GM19397 (cell line): ENCODE data around the gene AKAP8.
"Not testable (repeated sequence)": the region's sequence is repeated elsewhere in the genome, so short reads cannot be mapped to it uniquely, and the experiment has no call there.

ENCODE experiments used
- ATAC-seq: cut with Tn5 transposase; IDR thresholded peaks from one replicate; pipeline ENCODE4 v1.9.1; 2021; ENCODE audit warnings: mild to moderate bottlenecking, moderate library complexity; ENCODE audit not compliant: unreplicated experiment

The AKAP8 gene

DNA sequence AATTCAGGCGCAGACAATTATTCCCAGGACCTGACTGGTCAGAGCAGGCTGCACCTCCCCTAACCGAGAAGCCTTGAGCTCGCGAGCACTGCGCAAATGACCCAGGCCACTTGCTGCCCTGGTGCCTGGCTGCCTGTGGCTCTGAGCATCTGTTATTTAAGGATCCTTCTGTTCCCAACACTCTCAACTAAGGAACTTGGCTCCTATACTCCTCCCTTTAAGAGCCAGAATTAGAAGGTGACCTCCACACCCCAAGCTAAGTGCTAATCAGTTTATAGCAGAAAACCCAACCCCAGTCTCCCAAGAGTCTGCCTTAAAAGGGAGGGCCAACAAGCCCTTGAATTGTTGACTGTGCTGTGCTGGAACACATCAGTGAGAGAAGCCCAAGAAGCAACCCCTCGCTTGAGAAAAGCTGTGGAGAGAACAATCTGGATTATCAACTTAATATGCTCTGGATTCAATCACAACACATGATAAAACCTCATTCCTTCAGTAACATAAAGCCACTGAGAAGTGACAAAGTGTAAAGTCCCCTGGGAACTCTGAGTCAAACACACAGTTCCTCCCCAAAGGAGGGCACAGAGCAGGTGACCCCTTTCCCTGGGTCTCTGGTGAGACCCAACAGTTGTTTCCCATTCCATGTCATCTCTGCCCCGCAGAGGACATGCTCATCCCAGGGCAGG, 24.7 kb upstream of the AKAP8 start:
- no peak for ATAC-seq

DNA sequence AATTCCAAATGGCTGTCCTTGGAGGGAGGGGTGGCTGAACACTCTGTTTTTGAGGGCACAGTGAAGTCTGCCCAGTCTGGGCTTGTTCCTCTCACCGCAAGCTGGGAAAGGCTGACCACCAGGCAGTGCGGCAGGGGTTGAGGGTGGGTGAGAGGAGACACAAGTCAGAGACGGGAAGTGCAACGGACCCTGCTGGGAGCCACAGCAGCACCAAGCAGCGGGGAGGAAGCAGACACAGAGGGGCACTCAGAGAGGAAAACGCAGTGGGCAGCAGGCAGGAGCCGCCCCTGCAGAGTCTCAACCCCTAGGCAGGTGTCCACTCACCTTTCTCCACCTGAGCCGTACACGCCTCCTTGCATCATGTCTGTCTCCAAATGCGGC, 23.6 kb upstream of the AKAP8 start:
- no peak for ATAC-seq

DNA sequence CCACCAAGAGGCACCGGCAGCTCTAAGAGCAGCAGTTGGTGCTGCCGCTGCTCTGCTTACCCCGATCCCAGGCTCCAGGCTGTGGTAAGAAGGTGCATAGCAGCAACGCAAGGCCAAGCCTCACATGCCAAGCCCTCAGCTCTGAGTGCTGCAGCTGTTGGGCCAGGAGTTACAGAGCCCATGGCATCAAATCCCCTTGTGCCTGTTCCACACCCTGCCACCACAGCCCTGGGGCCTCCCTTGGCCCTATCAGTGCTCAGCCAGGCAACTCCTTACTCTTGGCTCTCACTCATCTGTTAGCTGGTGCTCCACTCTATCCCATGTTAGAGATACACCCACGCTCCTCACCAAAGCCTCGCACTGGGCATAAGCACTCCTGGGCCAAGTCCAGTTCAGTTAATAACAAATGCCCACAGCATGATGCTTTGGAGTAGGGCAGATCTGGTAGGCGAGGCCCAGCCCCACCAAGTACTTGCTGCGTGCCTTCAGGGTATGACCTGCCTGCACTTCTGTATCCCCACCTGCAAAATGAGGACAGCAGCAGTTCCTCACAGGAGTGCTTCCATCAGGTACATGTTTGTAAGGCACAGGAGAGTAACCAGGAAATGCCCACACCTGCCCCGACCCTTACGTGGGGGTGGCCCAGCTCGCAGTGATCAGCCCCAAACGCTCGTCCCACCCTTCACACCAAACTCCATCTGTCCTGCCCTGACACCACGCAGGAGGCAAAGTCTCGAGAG, 23.0 kb upstream of the AKAP8 start:
- ATAC-seq = no peak

- ATAC-seq = no peak
Observed at GRCh38 chr19:15401397-15401710, 21.8 kb upstream of the AKAP8 start.

- no peak for ATAC-seq
Observed at GRCh38 chr19:15400521-15401396, 21.2 kb upstream of the AKAP8 start.

- ATAC-seq = no peak
Observed at GRCh38 chr19:15399635-15400034, 20.0 kb upstream of the AKAP8 start.

DNA sequence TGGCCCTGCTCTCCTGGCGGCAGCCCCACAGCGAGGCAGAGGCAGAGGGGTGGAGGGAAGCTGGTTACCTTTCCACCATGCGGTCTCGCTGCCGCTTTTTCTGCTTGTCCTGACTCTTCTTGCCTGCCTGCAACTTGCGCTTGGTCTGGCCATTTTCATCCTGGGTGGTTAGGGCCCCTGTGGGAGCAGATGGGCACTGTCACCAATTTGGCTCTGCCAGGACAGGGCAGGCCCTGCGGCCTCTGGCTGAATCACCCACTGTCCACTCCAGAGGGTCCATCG, 19.6 kb upstream of the AKAP8 start:
- ATAC-seq = no peak

DNA sequence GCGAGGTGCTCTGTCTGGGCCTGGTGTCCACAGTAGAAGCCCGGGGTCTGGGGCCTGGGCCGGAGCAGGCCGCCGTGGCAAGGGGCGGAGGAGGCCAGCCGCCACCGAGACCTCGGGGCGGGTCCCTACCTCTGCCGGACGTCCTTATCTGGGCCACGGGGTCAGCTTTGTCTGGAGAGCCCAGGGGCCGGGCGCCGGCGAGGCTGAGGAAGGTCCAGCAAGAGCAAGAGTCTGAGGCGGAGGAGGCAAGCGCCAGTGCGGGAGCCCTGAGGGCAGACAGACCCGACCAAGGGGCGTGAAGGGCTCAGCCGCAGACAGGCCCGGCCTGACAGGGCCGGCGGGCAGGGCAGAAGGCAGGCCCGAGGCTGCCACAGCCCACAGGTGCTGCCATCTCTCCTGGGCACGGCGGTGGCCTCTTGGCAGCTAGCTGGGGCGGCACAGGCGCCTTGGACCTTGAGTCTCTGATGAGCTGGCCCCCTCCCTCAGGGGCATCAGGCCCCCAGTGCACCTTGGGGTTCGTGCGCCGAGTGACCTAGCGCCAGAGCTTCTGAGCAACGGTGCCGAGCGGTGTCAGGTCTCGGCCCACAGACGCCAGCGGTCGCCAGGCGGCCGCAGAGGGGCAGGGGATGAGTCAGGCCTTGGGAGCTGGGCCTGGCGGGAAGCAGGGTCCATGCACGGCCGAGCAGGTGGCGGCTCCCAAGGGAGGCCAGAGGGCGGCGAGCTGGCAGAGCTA, 19.1 kb upstream of the AKAP8 start:
- ATAC-seq = no peak

- ATAC-seq = no peak
Observed at GRCh38 chr19:15397782-15398181, 18.2 kb upstream of the AKAP8 start.

DNA sequence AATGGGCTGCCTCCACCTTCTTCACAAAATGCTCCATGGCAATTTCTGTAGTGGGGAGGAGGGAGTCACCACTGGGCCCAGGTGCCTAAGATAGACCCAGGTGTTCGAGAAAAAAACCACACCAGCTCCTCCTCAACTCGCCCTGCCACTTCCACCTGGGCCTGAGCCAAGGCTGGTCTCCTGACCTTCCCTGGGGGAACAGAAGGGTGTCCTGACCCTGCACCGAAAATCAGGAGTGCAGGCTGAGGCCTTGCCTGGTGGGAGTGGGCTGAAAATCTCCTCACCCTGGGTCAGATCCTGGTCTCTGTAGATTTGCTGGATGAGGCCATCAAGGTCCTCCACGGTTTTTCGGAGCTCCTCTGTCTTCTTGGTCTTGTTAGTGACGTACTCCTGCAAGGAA, 17.6 kb upstream of the AKAP8 start:
- ATAC-seq = no peak

GRCh38 chr19:15396436-15396835, 16.8 kb upstream of the AKAP8 start:
- no peak for ATAC-seq

DNA sequence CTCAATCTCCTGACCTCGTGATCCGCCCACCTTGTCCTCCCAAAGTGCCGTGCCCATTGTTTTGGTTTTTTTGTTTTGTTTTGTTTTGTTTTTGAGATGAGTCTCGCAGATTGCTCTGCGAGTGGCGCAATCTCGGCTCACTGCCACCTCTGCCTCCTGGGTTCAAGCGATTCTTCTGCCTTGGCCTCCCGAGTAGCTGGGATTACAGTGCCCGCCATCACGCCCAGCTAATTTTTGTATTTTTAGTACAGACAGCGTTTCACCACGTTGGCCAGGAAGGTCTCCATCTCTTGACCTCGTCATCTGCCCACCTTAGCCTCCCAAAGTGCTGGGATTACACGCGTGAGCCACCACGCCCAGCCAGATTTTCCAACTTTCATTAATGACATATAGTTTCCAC, 15.7 kb upstream of the AKAP8 start:
- ATAC-seq = not testable (repeated sequence)

GRCh38 chr19:15394426-15394825, 14.8 kb upstream of the AKAP8 start:
- ATAC-seq = no peak

GRCh38 chr19:15393963-15394362, 14.4 kb upstream of the AKAP8 start:
- no peak for ATAC-seq

DNA sequence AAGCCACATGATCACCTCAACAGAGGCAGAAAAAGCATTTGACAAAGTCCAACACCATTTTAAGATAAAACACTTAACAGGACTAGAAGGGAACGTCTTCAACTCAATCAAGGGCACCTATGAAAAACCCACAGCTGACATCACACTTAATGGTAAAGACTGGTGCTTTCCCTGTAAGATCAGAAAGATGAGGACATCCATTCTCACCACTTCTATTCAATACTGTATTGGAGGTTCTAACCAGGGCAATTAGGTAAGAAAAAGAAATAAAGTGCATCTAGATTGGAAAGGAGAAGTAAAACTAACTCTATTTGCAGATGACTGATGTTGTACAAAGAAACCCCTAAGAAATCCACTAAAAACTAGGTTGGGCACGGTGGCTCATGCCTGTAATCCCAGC, 11.2 kb upstream of the AKAP8 start:
- no peak for ATAC-seq

DNA sequence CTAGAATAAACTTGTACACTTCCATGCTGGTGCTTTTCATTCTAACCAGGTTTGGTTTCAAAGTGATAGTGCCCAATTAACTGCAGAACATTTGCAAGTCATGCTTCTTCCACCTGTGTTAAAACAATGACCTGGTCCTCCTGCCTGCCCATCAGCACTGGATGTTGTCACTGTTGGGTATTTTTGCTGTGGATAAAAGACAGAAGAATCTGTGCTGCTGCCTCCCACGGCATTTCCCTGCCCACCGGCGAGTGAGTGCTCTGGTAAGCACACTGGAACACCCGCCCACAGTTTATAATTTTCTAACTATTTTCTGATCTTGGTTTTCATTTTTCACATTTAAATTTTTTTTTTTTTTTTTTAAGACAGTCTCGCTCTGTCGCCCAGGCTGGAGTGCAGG, 2.3 kb upstream of the AKAP8 start:
- no peak for ATAC-seq

- no peak for ATAC-seq
Observed at GRCh38 chr19:15381429-15381828, 1.8 kb upstream of the AKAP8 start.

DNA sequence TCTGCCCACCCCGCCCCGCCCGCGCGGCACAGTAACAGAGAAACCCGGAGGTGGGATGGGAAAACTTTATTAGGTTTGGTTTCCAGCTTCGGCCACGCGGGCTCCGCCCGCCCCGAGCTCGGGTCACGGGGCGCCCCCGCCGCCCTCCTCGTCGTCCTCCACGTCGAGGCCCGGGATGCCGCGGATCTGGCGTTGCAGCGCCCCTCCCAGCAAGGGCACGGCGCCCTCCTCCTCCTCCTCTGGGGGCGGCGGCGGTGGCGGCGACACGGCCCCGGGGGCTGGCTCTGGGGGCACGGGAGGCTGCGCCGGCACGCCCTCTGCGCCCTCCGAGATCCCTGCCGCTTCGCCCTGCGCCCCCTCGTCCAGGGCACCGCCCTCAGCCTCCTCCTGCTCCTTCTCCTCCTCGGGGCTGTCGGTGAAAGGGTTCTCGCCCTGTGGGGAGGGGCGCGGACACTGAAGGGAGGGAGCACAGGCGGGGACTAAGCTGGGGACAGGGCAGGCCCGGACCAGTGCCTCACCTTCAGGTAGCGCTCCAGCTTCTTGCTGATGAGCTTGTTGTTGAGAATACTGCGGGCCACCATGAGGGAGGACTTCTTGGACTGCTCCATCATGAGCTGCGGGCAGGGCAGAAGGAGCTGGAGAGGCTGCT, 536 bp upstream of the AKAP8 start:
- ATAC-seq = peak; percentile 15

DNA sequence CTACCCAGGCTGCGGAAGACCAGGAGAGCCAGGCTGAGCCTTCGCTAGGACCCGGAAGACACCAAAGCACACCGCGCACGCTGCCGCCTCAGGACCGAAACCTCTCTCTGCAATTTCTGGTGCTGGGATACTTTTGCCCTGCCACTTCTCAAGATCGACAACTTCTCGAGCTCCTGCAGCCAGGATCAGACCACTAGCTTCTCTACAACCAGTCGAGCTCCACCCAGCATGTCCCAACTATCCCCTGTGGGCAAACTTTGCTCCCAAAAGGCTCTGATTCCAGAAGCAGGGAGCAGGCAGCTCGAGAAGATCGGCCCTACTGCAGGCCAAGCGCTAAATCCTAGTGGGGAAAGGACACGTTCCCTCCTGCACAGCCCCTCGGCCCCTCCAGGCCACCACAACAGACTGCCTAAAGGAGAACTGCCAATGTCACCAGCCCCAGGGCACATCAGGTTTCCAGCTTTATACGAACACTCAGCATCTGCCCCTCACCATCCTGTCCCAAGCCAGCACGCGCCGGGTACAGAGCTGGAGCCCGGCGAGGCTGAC, 979 bp downstream of the AKAP8 start:
- ATAC-seq = no peak

DNA sequence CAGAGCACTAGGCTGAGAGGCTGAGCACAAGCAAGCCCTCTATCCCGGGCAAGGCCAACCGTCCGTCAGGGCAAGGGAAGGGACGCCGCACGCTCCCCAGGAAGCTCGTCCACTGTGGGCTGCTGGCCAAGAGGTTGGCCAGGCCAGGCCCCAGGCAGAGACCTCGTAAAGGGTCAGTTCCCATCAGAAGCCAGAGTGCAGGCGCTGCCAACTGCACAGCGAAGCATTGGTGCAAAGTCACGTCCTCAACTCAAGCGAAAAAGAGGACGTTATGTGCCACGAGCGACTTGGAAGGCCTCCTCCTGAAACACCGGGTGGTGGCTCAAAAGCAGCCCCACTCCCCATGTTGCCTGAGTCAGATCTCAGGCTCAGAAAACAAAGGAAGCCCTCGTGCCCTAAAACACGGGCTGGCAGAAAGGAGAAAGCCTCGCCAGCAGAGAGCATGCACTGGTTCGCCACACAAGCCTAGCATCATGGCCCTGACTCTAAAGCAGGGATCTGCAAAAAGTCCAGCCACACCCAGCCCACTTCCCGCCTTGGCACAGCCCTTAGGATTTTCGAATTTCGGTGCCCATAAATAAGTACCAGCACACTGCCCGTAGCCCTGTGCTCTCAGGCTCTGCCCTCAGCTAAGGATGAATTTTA, 4.7 kb downstream of the AKAP8 start:
- no peak for ATAC-seq
